WTC11 (cell line): ENCODE measurements around the gene FBXO3. TPM values are rescaled to one million over a fixed set of nuclear protein-coding genes. Genes with fewer than 3 reads are reported as not detected.

Source experiments
- ATAC-seq: fragments of 200-7000 bp; cut with Tn5 transposase; 2 replicates; pipeline ENCODE4 v1.10.0; 2021; ENCODE audit warnings: mild to moderate bottlenecking, moderate library complexity
- CTCF ChIA-PET: fragments of 300-600 bp; sonication (Branson Sonifier 250); formaldehyde crosslinking; loops from one replicate; lab custom pipeline; 2021; ENCODE audit warnings: antibody characterized with exemption; lab: Charles Lee
- POLR2A ChIA-PET: fragments of 350-600 bp; sonication (Branson Sonifier 250); formaldehyde crosslinking; loops from one replicate; lab custom pipeline; 2021; ENCODE audit warnings: antibody characterized with exemption; lab: Charles Lee
- DNase-seq: peaks from one replicate; pipeline ENCODE4 v3.0.0; 2021; ENCODE audit warnings: low spot score
- H3K27ac Mint-ChIP-seq: 2 replicates; pipeline ENCODE4 v1.8.0; 2021; ENCODE audit warnings: mixed read lengths
- H3K27me3 Mint-ChIP-seq: 2 replicates; pipeline ENCODE4 v1.8.0; 2021; ENCODE audit warnings: low read depth, mild to moderate bottlenecking, moderate library complexity, mixed read lengths
- H3K36me3 Mint-ChIP-seq: 2 replicates; pipeline ENCODE4 v1.8.0; 2021; ENCODE audit warnings: mixed read lengths
- H3K4me1 Mint-ChIP-seq: 2 replicates; pipeline ENCODE4 v1.8.0; 2022; ENCODE audit warnings: mixed read lengths
- H3K4me3 Mint-ChIP-seq: 2 replicates; pipeline ENCODE4 v1.8.0; 2021; ENCODE audit warnings: mild to moderate bottlenecking, moderate library complexity, mixed read lengths
- H3K9me3 Mint-ChIP-seq: 2 replicates; pipeline ENCODE4 v1.8.0; 2021; ENCODE audit warnings: mixed read lengths
- AFF4 ChIP-seq: sonication (generic); formaldehyde crosslinking; IDR thresholded peaks from 2 replicates; pipeline ENCODE4 v1.8.1; 2023; ENCODE audit warnings: mild to moderate bottlenecking, missing genetic modification reagents, borderline replicate concordance
- CREB1 ChIP-seq: sonication (generic); formaldehyde crosslinking; IDR thresholded peaks from 2 replicates; pipeline ENCODE4 v1.8.0; 2023; ENCODE audit warnings: mild to moderate bottlenecking, missing genetic modification reagents
- ELF4 ChIP-seq: sonication (generic); formaldehyde crosslinking; IDR thresholded peaks from 2 replicates; pipeline ENCODE4 v1.8.1; 2022; ENCODE audit warnings: low read depth, mild to moderate bottlenecking, moderate library complexity, missing genetic modification reagents
- GTF2I ChIP-seq: fragments of 250-450 bp; sonication (Bioruptor Pico); conservative IDR thresholded peaks from 2 replicates; pipeline ENCODE4 v1.4.0; 2021; ENCODE audit warnings: mild to moderate bottlenecking
- HMGA2 ChIP-seq: fragments of 250-450 bp; sonication (Bioruptor Pico); IDR thresholded peaks from 2 replicates; pipeline ENCODE4 v1.4.0; 2021; ENCODE audit warnings: mild to moderate bottlenecking, moderate library complexity
- JAZF1 ChIP-seq: fragments of 250-450 bp; sonication (Bioruptor Pico); IDR thresholded peaks from 2 replicates; pipeline ENCODE4 v1.9.0; 2021; ENCODE audit warnings: moderate library complexity, mild to moderate bottlenecking, inconsistent platforms
- MLX ChIP-seq: sonication (generic); formaldehyde crosslinking; IDR thresholded peaks from 2 replicates; pipeline ENCODE4 v1.8.1; 2023; ENCODE audit warnings: mild to moderate bottlenecking, missing genetic modification reagents, moderate library complexity
- OVOL2 ChIP-seq: fragments of 250-450 bp; sonication (Bioruptor Pico); IDR thresholded peaks from 2 replicates; pipeline ENCODE4 v1.9.0; 2021; ENCODE audit warnings: mild to moderate bottlenecking, borderline replicate concordance
- PRDM15 ChIP-seq: sonication (generic); formaldehyde crosslinking; IDR thresholded peaks from 2 replicates; pipeline ENCODE4 v1.8.0; 2022; ENCODE audit warnings: missing genetic modification reagents
- TEAD4 ChIP-seq: sonication (generic); formaldehyde crosslinking; IDR thresholded peaks from 2 replicates; pipeline ENCODE4 v1.8.0; 2022; ENCODE audit warnings: mild to moderate bottlenecking, missing genetic modification reagents
- ZNF232 ChIP-seq: sonication (generic); formaldehyde crosslinking; IDR thresholded peaks from 2 replicates; pipeline ENCODE4 v1.8.0; 2022; ENCODE audit warnings: mild to moderate bottlenecking, missing genetic modification reagents
- ZNF423 ChIP-seq: fragments of 250-450 bp; sonication (Bioruptor Pico); IDR thresholded peaks from 2 replicates; pipeline ENCODE4 v2.1.2; 2022; ENCODE audit warnings: mild to moderate bottlenecking, moderate library complexity
- ZNF512 ChIP-seq: sonication (generic); formaldehyde crosslinking; IDR thresholded peaks from 2 replicates; pipeline ENCODE4 v1.8.1; 2022; ENCODE audit warnings: missing genetic modification reagents, borderline replicate concordance
- ZNF671 ChIP-seq: fragments of 250-450 bp; sonication (Bioruptor Pico); IDR thresholded peaks from 2 replicates; pipeline ENCODE4 v1.8.0; 2021; ENCODE audit warnings: mild to moderate bottlenecking
- total RNA-seq: library from RNA; stranded (reverse); gene quantifications from 3 replicates; pipeline ENCODE4 v1.2.3, GENCODE V29; 2021
- TF ChIP-seq, protein P1 (sequence below): sonication (generic); formaldehyde crosslinking; IDR thresholded peaks from 2 replicates; pipeline ENCODE4 v1.8.0; 2022; ENCODE audit warnings: mild to moderate bottlenecking, missing genetic modification reagents
- TF ChIP-seq, protein P2 (sequence below): sonication (generic); formaldehyde crosslinking; IDR thresholded peaks from 2 replicates; pipeline ENCODE4 v1.8.1; 2023; ENCODE audit warnings: mild to moderate bottlenecking, moderate library complexity, missing genetic modification reagents
- TF ChIP-seq, protein P3 (sequence below): sonication (generic); formaldehyde crosslinking; IDR thresholded peaks from 2 replicates; pipeline ENCODE4 v1.8.1; 2023; ENCODE audit warnings: mild to moderate bottlenecking, missing genetic modification reagents

The FBXO3 gene
- total RNA-seq, 1 experiment from 2014 or later, result 14.5 TPM

DNA sequence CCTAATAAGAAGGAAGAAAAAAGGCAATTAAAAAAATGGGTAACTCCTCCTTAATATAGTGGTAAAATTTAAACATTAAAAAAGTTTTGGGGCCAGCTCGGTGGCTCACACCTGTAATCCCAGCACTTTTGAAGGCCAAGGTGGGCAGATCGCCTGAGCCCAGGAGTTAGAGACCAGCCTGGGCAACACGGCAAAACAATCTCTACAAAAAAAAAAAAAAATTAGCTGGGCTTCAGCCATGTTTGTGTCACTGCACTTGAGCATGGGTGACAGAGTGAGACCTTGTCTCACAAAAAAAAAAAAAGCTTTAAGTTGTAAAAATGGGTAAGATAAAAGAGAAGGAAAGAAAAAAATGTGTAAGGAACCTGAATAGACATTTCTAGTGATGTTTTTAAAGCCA is 11.3 kb upstream of the FBXO3 start:
- Mint-ChIP-seq H3K9me3 (peaks cover 8% of the 10 kb centered on the region), H3K36me3 (no peaks in the 10 kb centered on the region), H3K4me3 (no peak overlapping the region), H3K27ac (no peak overlapping the region), H3K4me1 (0 out of 2 replicates have a peak, but pooled peaks cover 3% of the 10 kb centered on the region), H3K27me3 (peaks cover 3% of the 10 kb centered on the region)
- CTCF ChIA-PET, result interaction anchor here (0.6 to 1.0 kb wide), 2 partner anchors 17 to 202 kb away, joined by 3 to 4 read pairs; no protein-coding TSS in a partner anchor
- POLR2A ChIA-PET, result no interaction called here
- ATAC-seq (no peak), DNase-seq (no peak)
- TF ChIP-seq ZNF423 (CRISPR knock-in tag) (no peak), HMGA2 (CRISPR knock-in tag) (no peak), GTF2I (no peak), CREB1 (CRISPR knock-in tag) (no peak), ELF4 (CRISPR knock-in tag) (no peak), AFF4 (CRISPR knock-in tag) (no peak), MLX (CRISPR knock-in tag) (no peak), TEAD4 (no peak), ZNF512 (CRISPR knock-in tag) (no peak), PRDM15 (CRISPR knock-in tag) (no peak), OVOL2 (no peak), JAZF1 (CRISPR knock-in tag) (no peak), ZNF671 (CRISPR knock-in tag) (no peak), ZNF232 (CRISPR knock-in tag) (no peak)
- TF ChIP-seq, protein P1, sequence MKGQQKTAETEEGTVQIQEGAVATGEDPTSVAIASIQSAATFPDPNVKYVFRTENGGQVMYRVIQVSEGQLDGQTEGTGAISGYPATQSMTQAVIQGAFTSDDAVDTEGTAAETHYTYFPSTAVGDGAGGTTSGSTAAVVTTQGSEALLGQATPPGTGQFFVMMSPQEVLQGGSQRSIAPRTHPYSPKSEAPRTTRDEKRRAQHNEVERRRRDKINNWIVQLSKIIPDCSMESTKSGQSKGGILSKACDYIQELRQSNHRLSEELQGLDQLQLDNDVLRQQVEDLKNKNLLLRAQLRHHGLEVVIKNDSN (CRISPR knock-in tag), result no peak
- TF ChIP-seq, protein P2, sequence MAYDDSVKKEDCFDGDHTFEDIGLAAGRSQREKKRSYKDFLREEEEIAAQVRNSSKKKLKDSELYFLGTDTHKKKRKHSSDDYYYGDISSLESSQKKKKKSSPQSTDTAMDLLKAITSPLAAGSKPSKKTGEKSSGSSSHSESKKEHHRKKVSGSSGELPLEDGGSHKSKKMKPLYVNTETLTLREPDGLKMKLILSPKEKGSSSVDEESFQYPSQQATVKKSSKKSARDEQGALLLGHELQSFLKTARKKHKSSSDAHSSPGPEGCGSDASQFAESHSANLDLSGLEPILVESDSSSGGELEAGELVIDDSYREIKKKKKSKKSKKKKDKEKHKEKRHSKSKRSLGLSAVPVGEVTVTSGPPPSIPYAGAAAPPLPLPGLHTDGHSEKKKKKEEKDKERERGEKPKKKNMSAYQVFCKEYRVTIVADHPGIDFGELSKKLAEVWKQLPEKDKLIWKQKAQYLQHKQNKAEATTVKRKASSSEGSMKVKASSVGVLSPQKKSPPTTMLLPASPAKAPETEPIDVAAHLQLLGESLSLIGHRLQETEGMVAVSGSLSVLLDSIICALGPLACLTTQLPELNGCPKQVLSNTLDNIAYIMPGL, result no peak
- TF ChIP-seq, protein P3, sequence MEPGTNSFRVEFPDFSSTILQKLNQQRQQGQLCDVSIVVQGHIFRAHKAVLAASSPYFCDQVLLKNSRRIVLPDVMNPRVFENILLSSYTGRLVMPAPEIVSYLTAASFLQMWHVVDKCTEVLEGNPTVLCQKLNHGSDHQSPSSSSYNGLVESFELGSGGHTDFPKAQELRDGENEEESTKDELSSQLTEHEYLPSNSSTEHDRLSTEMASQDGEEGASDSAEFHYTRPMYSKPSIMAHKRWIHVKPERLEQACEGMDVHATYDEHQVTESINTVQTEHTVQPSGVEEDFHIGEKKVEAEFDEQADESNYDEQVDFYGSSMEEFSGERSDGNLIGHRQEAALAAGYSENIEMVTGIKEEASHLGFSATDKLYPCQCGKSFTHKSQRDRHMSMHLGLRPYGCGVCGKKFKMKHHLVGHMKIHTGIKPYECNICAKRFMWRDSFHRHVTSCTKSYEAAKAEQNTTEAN, result no peak
